GM19438 (cell line): ENCODE measurements around the gene COL2A1.

Experiments
- ATAC-seq: cut with Tn5 transposase; IDR thresholded peaks from one replicate; pipeline ENCODE4 v1.9.1; 2021; ENCODE audit warnings: low read depth; ENCODE audit not compliant: unreplicated experiment

Gene COL2A1

GRCh38 chr12:48031135-48031960 lies 27.1 kb upstream of the COL2A1 start:
- ATAC-seq, result no peak

GRCh38 chr12:48030173-48030650 lies 25.9 kb upstream of the COL2A1 start:
- no peak for ATAC-seq

DNA sequence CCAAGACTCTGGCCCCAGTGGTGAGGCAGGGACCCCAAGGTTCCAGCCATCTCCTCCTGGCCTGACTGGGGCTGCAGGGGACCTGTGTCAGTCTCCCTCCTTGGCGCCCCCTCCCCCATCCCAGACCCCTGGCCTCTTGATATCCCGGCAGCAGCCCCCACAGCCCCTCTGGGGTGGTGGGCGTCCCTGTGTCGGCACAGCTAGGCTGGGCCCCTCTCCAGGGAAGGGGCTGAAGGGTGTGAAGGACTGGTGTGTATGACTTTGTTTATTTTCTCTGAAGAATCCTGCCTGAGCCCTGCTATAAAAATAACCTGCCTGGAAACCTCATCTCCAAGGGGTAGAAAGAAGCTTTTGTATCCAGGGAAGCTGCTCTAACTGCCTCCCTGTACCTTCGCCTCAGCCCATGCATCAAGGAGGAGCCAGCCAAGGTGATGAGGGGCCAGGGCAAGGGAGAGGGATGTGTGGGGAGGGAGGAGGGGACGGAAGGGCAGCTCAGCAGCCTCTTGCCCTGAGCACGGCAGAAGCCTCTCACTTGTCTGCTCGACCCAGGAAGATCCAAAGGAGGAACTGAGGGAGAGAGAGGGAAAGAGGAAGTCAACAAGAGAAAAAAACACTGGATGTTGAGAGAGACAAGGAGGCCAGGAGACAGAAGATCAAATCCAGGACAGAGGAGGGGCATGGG lies 25.4 kb upstream of the COL2A1 start:
- no peak for ATAC-seq

GRCh38 chr12:48028541-48029431 lies 24.5 kb upstream of the COL2A1 start:
- ATAC-seq, result no peak

DNA sequence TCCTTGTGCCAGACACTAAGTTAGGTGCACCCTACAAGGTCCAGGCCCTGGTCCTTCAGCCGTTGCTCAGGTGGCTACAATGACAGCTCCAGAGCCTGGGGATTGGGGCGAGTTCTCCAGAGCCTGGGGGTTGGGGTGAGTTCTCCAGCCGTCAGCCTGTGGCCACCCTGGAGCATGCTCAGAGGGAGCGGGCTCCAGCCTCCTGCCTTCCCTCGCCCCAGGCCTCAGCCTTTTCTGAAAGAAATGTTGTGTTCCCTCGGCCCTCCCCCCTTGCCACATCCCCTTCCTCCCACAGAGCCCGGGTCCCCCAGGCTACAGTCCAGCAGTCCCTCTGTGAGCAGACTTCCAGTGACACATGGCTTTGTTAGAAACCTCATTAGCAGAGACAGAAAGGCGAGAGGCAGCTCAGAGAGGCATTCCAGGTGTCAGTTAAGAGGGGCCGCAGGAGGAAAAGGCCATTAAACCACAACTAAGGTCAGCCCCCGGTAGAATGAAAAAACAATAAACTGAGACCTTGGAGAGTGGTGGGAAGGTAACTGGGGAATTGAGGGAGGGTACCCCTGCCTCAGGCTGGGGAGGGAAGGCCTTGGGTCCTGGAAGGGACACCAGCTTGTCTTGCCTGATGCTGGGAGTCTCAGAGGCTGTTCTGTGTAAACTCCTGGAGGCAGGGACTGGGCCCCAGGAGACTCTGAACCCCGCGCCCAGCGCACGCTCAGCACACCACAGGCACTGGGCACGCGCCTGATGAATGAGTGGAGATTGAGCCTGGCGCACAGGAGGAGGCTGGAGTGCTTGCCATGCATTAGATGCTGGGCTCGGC lies 23.1 kb upstream of the COL2A1 start:
- ATAC-seq, result no peak

- no peak for ATAC-seq
Observed at GRCh38 chr12:48026060-48026827, 22.0 kb upstream of the COL2A1 start.

- no peak for ATAC-seq
Observed at GRCh38 chr12:48025281-48025680, 21.0 kb upstream of the COL2A1 start.

GRCh38 chr12:48024735-48025134 lies 20.5 kb upstream of the COL2A1 start:
- no peak for ATAC-seq

DNA sequence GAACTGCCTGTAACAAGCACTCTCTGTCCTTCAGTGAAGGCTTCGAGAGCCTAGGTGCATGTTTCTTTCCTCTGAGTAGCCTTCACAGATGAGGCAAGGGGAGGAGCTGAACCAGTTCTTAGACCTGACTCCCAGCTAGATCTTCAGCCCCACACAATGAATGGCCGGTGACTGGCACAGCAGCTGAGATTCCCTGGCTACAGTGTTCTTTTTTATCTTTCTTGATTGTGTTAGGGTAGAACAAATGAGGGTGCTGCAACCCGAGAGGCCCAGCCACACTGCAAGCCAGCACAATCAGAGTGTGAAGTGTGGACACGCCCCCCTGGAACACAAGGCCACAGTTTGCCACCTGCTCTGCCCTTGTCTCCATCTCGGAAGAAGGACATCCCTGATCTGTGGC lies 19.1 kb upstream of the COL2A1 start:
- no peak for ATAC-seq

DNA sequence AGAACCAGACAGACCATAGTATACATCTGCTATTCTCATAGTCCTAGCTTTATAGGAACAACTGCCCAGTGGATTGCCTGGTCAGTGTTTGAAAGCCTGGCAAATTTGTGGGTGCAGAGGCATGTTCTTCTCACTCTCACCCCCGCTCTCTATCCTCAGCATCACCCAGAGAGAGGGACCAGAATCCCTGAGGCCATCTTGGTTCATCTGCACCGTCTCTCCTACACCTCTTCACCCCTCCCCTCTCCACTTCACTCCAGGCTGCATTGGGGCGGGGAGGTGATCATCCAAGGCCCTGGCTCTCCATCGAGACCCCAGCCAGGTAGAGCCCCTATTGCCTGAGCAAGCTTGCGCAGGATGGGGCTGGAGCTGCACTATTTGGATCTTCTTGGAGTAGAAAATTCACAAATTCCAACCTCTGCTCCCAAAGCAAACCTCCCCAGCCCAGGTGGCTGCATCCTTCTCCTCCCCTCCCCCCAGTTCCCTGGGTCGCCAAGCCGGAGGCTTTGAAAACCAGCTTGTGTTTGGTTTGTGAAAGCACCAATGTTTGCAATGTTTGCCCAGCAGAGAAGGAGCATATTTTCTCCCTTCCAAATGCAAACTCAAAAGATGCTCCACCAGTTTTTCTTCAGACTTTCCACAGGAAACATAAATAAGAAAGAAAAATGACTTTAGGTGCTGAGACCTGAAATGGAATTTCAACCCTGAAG lies 18.6 kb upstream of the COL2A1 start:
- ATAC-seq, result no peak

DNA sequence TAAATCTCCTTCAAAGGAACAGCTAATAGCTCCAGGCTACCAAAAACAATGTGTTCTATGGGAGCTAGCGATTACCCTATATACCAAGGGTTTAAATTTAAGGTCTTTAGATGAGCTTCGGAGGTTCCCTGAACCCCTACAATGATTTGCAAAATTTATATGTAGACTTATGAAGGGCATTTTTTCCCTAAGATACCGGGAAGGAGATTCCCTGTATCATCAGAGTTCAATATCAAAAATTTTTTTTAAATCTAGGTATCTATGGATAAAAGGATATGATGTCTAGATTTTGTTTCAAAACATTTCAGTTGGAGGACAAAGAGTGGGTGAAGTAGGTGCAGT lies 17.9 kb upstream of the COL2A1 start:
- no peak for ATAC-seq

DNA sequence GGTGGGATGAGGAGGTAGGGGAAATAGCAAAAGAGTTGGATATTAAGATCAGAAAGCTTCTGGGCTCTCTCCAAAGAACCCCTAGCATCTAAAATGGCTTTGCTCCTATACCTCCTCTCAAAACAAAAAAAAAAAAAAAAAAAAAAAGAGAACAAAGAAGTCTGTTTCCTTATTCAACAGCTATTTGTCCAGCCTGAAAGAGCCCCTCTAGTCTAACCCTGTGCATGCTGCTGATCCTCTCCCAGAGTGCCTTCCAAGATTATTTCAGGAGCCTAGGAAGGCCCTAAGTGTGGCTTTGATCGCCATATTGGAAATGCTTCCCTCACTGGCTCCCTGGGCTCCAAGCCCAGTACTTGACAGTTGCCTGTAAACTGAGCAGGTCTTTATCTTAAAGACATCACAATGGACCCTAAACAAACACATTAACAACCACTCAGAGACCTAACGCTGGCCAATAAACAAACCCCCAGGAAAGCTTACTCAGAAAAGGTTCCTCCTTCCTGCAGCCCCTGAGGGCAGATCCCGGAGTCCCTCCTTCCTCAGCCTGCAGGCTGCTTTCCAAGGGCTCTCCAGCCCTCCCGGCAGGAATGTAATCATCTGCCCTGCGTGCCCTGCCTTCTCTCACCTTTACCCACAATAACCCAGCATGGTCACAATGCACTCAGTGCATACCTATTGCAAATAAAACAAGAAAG lies 17.4 kb upstream of the COL2A1 start:
- no peak for ATAC-seq

DNA sequence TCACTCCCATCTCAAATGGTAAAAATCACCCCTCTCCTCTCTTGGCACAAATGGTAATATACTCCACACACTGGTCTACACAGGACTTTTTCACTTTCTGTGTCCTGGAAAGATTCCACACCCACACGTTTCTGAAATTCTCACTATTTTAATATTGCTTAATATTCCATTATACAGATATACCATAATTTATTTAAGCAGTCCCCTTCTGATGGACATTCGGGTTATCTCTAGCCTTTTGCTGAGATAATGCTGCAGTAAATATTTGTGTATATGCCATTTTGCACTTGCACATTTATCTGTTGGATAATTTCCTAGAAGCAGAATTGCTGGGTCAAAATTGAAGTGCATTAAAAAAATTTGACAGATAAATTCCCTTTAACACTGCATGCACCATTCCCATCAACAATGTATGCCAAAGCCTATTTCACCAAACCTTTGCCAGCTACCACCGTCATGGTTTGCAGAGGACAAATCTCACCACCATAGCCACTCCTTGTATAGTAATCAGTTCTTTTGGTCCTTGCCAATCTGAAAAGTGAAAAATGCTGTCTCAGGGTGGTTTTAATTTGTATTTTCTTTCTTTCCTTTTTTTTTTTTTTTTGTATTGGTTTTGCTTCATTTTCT lies 15.5 kb upstream of the COL2A1 start:
- no peak for ATAC-seq

DNA sequence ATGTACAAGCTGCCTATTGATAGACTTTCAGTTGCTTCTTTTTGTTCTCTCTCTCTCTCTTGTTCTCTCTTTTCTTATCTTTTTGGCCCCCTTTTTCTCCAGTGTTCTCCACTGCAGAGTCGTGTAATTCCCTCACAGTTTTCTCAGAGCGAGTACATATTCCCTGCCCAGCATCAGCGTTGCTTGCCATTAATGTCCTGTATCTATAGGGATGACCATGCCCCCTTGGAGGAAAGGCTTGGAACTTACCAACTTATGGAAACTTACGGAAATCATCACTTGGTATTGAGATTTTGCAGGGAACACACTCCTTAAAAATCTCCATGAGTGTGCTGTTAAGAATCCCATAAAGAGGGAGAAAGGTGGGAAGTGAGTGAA lies 14.3 kb upstream of the COL2A1 start:
- ATAC-seq, result no peak

DNA sequence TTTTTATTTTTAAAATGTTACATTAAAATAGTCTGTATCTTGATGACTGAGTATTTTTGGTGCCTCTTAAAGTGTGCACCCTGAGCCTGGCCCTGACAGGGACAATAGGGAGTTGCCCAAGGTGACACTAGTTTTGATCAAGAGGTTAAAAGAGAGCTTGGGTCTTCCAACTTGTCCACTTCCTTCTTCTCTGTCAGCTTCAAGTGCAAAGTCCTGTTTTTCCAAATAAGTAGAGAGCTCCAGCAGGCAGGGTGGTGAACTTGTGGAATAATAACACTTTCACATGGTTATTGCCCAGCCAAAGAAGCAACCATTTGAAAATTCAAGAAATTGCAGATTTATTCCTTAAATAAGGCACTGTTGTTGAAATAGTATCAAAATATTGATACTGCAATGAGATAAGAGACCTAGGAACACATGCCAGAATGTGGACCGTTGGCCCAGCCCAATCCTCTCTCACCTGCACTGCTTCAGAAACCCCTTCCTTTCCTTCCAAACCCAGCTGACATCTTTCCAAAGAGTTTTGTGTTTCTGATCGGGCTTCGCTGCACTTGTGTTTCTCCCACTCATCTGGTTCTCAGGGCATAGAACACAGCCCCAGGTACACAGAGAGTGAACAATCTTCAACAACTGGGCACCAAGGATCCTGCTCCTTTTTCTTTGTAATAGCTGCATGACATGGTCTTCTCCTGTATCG lies 13.8 kb upstream of the COL2A1 start:
- no peak for ATAC-seq

GRCh38 chr12:48017496-48017895 lies 13.2 kb upstream of the COL2A1 start:
- no peak for ATAC-seq

- ATAC-seq, result no peak
Observed at GRCh38 chr12:48016373-48017020, 12.2 kb upstream of the COL2A1 start.
